Activated T-cell treated with anti-CD3 and anti-CD28 coated beads, Interleukin-2, amount 50 U/mL, for 24 hours (primary cell): ENCODE data around the gene ABCB8.

Experiments used
- DNase-seq: peaks from one replicate; pipeline ENCODE4 v3.0.0-alpha.2; 2020
- H3K27ac Mint-ChIP-seq: 2 replicates; pipeline ENCODE4 v1.8.0; 2020; ENCODE audit warnings: mild to moderate bottlenecking, mixed read lengths
- H3K27me3 Mint-ChIP-seq: 2 replicates; pipeline ENCODE4 v1.8.0; 2020; ENCODE audit warnings: mixed read lengths
- H3K36me3 Mint-ChIP-seq: 2 replicates; pipeline ENCODE4 v1.8.0; 2020; ENCODE audit warnings: low read depth, mixed read lengths
- H3K4me1 Mint-ChIP-seq: 2 replicates; pipeline ENCODE4 v1.8.0; 2020; ENCODE audit warnings: low read depth, mixed read lengths
- H3K4me3 Mint-ChIP-seq: 2 replicates; pipeline ENCODE4 v1.8.0; 2020; ENCODE audit warnings: mild to moderate bottlenecking, moderate library complexity, mixed read lengths
- H3K9me3 Mint-ChIP-seq: 2 replicates; pipeline ENCODE4 v1.8.0; 2020; ENCODE audit warnings: mixed read lengths

The ABCB8 gene

GRCh38 chr7:151089893-151090730, 61.9 kb downstream of the ABCB8 start:
- DNase-seq = no peak
- Mint-ChIP-seq H3K36me3 (peaks cover 19% of the 10 kb centered on the region), H3K27ac (no peak overlapping the region), H3K4me3 (no peak overlapping the region), H3K27me3 (peaks cover 3% of the 10 kb centered on the region), H3K4me1 (peaks cover 28% of the 10 kb centered on the region), H3K9me3 (no peaks in the 10 kb centered on the region)

DNA sequence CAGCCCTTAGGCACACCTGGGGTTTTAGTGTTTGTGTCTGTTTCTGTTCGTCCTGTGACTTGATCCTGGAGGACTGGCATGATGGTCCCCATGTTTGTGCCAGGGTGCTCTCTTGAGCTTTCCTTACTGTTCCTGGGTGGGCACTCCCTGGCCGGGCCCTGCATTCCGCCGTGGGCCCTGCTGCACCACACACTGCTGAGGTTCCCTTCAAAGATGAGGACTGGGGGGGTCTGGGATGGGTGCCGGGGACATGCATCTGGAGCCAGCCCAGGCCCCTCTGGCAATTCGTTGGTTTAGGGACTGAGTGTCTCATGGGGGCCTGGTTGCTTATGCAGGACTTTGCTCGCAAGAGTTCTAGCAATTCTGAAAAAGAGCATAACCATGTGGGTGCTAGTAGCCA, 62.8 kb downstream of the ABCB8 start:
- no peaks in the 10 kb centered on the region for H3K27me3 Mint-ChIP-seq
- DNase-seq = no peak
- peaks cover 23% of the 10 kb centered on the region for H3K4me1 Mint-ChIP-seq
- no peak overlapping the region for H3K4me3 Mint-ChIP-seq
- H3K27ac Mint-ChIP-seq = no peak overlapping the region
- H3K9me3 Mint-ChIP-seq = no peaks in the 10 kb centered on the region
- H3K36me3 Mint-ChIP-seq = peaks cover 22% of the 10 kb centered on the region

DNA sequence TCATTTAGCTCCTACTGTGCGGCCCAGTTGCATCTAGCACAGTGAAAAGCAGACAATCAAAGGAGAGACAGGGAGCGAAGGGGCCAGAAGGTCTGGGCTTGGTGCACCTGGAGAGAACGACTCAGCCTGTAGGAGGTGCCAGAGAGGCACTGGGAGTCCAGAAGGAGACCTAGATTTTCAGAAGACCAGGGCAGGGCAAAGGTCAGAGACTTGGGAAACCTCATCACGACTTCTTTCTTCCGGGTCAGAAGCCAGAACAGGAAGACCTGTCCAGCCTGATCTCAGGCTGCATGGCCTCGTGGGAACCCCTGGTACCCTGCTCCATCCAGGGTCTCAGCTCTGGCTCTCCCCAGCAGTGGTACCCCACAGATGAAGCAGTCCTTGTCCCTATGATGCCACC, 63.2 kb downstream of the ABCB8 start:
- H3K9me3 Mint-ChIP-seq = no peaks in the 10 kb centered on the region
- H3K36me3 Mint-ChIP-seq = peaks cover 24% of the 10 kb centered on the region
- H3K4me3 Mint-ChIP-seq = no peak overlapping the region
- H3K4me1 Mint-ChIP-seq = peaks cover 25% of the 10 kb centered on the region
- DNase-seq = no peak
- H3K27me3 Mint-ChIP-seq = no peaks in the 10 kb centered on the region
- H3K27ac Mint-ChIP-seq = no peak overlapping the region

GRCh38 chr7:151091988-151092387, 63.7 kb downstream of the ABCB8 start:
- H3K36me3 Mint-ChIP-seq = peaks cover 24% of the 10 kb centered on the region
- peaks cover 25% of the 10 kb centered on the region for H3K4me1 Mint-ChIP-seq
- H3K4me3 Mint-ChIP-seq = no peak overlapping the region
- no peaks in the 10 kb centered on the region for H3K27me3 Mint-ChIP-seq
- DNase-seq = no peak
- H3K9me3 Mint-ChIP-seq = no peaks in the 10 kb centered on the region
- no peak overlapping the region for H3K27ac Mint-ChIP-seq

- Mint-ChIP-seq H3K27me3 (no peaks in the 10 kb centered on the region), H3K9me3 (no peaks in the 10 kb centered on the region), H3K4me3 (no peak overlapping the region), H3K36me3 (peaks cover 23% of the 10 kb centered on the region), H3K4me1 (peaks cover 16% of the 10 kb centered on the region), H3K27ac (no peak overlapping the region)
- no peak for DNase-seq
Measured at GRCh38 chr7:151093748-151094147, 65.5 kb downstream of the ABCB8 start.

DNA sequence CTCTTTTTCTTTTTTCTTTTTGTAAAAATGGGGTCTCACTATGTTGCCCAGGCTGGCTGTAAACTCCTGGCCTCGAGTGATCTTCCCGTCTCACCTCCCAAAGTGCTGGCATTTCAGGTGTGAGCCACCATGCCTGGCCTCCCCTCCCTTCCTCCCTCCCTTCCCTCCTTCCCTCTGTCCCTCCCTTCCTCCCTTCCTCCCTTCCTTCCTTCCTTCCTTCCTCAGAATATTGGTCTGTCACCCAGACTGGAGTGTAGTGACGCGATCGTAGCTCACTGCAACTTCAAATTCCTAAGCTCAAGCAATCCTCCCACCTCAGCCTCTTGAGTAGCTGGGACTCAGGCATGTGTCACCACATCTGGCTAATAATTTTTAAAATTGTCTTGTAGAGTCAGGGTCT, 66.4 kb downstream of the ABCB8 start:
- Mint-ChIP-seq H3K27ac (no peak overlapping the region), H3K4me3 (no peak overlapping the region)
- DNase-seq = no peak

DNA sequence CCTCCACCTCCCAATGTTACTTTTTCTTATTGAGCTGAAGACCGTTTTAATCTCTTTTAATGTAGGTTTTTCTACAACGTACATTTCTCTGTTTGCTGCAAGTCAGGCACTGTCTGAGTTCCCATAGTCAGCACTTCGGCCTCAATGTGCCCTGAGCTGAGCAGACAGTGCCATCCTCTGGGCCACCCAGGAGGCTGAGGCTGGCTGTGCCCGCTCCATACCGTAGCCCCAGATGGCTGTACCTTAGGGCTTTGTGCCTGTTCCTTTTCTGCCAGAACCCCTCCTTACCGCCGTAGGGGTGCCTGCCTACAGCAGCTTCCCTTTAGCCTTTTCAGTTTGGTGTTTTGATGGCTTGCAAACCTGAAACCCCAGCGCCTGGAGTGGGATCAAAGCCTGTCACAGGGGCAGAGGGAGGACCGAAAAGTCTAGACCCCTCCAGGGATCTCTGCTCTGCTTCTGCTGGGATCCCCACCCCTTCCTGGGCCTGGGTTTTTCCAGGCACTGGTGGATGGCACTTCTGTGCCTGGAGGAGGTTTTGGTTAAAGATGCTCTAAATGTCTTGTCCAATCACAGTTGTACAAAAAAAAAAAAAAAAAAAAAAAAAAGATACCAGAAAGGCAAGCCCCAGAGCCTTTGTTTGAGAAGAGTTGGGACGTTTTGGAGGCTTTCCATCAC, 67.0 kb downstream of the ABCB8 start:
- Mint-ChIP-seq H3K4me1 (peaks cover 9% of the 10 kb centered on the region), H3K9me3 (no peaks in the 10 kb centered on the region), H3K27me3 (no peaks in the 10 kb centered on the region), H3K36me3 (peaks cover 12% of the 10 kb centered on the region), H3K4me3 (no peak overlapping the region), H3K27ac (no peak overlapping the region)
- no peak for DNase-seq

More for the DNA sequence above, 66.4 kb downstream of the ABCB8 start:
- Mint-ChIP-seq H3K4me1 (peaks cover 9% of the 10 kb centered on the region), H3K9me3 (no peaks in the 10 kb centered on the region), H3K36me3 (peaks cover 14% of the 10 kb centered on the region), H3K27me3 (no peaks in the 10 kb centered on the region)

- H3K36me3 Mint-ChIP-seq = peaks cover 10% of the 10 kb centered on the region
- H3K4me1 Mint-ChIP-seq = peaks cover 9% of the 10 kb centered on the region
- no peak overlapping the region for H3K27ac Mint-ChIP-seq
- no peak for DNase-seq
- H3K4me3 Mint-ChIP-seq = no peak overlapping the region
- H3K9me3 Mint-ChIP-seq = no peaks in the 10 kb centered on the region
- H3K27me3 Mint-ChIP-seq = no peaks in the 10 kb centered on the region
Measured at GRCh38 chr7:151095828-151096475, 67.7 kb downstream of the ABCB8 start.
